ENCODE results near the gene SHB. TPM values are rescaled to one million over a fixed set of nuclear protein-coding genes. Genes with fewer than 3 reads are reported as not detected.

Gene SHB
- total RNA-seq, 3 donors from 2014 or later = 2.6 to 4.0 (median 3.4) TPM

GRCh38 chr9:38092656-38093055, 23.6 kb upstream of the SHB start:
- DNase-seq (no peak), ATAC-seq (no peak)
- H3K36me3 Mint-ChIP-seq (ENCODE audit: insufficient read depth) = no peaks in the 10 kb centered on the region
- H3K27me3 Mint-ChIP-seq (ENCODE audit: low read depth) = peaks cover 5% of the 10 kb centered on the region
- H3K4me1 Mint-ChIP-seq (ENCODE audit: low read depth) = no peaks in the 10 kb centered on the region
- H3K9me3 Mint-ChIP-seq = no peaks in the 10 kb centered on the region
- H3K4me3 Mint-ChIP-seq = no peak overlapping the region

- no peaks in the 10 kb centered on the region for H3K9me3 Mint-ChIP-seq
- no peak overlapping the region for H3K4me3 Mint-ChIP-seq
- no peak for DNase-seq
- H3K4me1 Mint-ChIP-seq (ENCODE audit: low read depth) = no peaks in the 10 kb centered on the region
- peaks cover 5% of the 10 kb centered on the region for H3K27me3 Mint-ChIP-seq (ENCODE audit: low read depth)
- no peaks in the 10 kb centered on the region for H3K36me3 Mint-ChIP-seq (ENCODE audit: insufficient read depth)
- ATAC-seq = no peak
These were observed 23.1 kb upstream of the SHB start for GRCh38 chr9:38092200-38092524.

GRCh38 chr9:38091310-38092199, 22.5 kb upstream of the SHB start:
- Mint-ChIP-seq H3K9me3 (no peaks in the 10 kb centered on the region), H3K36me3 (ENCODE audit: insufficient read depth) (no peaks in the 10 kb centered on the region), H3K4me1 (ENCODE audit: low read depth) (no peaks in the 10 kb centered on the region), H3K27me3 (ENCODE audit: low read depth) (peaks cover 5% of the 10 kb centered on the region), H3K4me3 (no peak overlapping the region)
- DNase-seq = no peak
- no peak for ATAC-seq

GRCh38 chr9:38090170-38090569, 21.1 kb upstream of the SHB start:
- DNase-seq = no peak

GRCh38 chr9:38089387-38090165, 20.5 kb upstream of the SHB start:
- DNase-seq (no peak), ATAC-seq (no peak)
- no peaks in the 10 kb centered on the region for H3K4me1 Mint-ChIP-seq (ENCODE audit: low read depth)
- no peaks in the 10 kb centered on the region for H3K9me3 Mint-ChIP-seq
- no peak overlapping the region for H3K4me3 Mint-ChIP-seq
- H3K36me3 Mint-ChIP-seq (ENCODE audit: insufficient read depth) = no peaks in the 10 kb centered on the region
- H3K27me3 Mint-ChIP-seq (ENCODE audit: low read depth) = peaks cover 9% of the 10 kb centered on the region

More at GRCh38 chr9:38090170-38090569, 21.1 kb upstream of the SHB start:
- no peak for ATAC-seq
- Mint-ChIP-seq H3K4me3 (no peak overlapping the region), H3K27me3 (ENCODE audit: low read depth) (peaks cover 9% of the 10 kb centered on the region), H3K36me3 (ENCODE audit: insufficient read depth) (no peaks in the 10 kb centered on the region), H3K9me3 (no peaks in the 10 kb centered on the region), H3K4me1 (ENCODE audit: low read depth) (no peaks in the 10 kb centered on the region)

- ATAC-seq = peak; percentile 66 to 72
- H3K27me3 Mint-ChIP-seq (ENCODE audit: low read depth) = peaks cover 9% of the 10 kb centered on the region
- no peaks in the 10 kb centered on the region for H3K36me3 Mint-ChIP-seq (ENCODE audit: insufficient read depth)
- peak; percentile 69 for DNase-seq
- H3K4me3 Mint-ChIP-seq = no peak overlapping the region
- no peaks in the 10 kb centered on the region for H3K4me1 Mint-ChIP-seq (ENCODE audit: low read depth)
- H3K9me3 Mint-ChIP-seq = no peaks in the 10 kb centered on the region
These were observed 19.2 kb upstream of the SHB start for GRCh38 chr9:38088006-38088925.

- no peaks in the 10 kb centered on the region for H3K9me3 Mint-ChIP-seq
- H3K4me1 Mint-ChIP-seq (ENCODE audit: low read depth) = no peaks in the 10 kb centered on the region
- H3K4me3 Mint-ChIP-seq = no peak overlapping the region
- no peaks in the 10 kb centered on the region for H3K36me3 Mint-ChIP-seq (ENCODE audit: insufficient read depth)
- no peak for DNase-seq
- no peak for ATAC-seq
- peaks cover 9% of the 10 kb centered on the region for H3K27me3 Mint-ChIP-seq (ENCODE audit: low read depth)
These were observed 17.5 kb upstream of the SHB start for GRCh38 chr9:38086496-38086895.

- ATAC-seq (no peak), DNase-seq (no peak)
- H3K4me1 Mint-ChIP-seq (ENCODE audit: low read depth) = no peaks in the 10 kb centered on the region
- no peak overlapping the region for H3K4me3 Mint-ChIP-seq
- no peaks in the 10 kb centered on the region for H3K36me3 Mint-ChIP-seq (ENCODE audit: insufficient read depth)
- peaks cover 17% of the 10 kb centered on the region for H3K27me3 Mint-ChIP-seq (ENCODE audit: low read depth)
- H3K9me3 Mint-ChIP-seq = no peaks in the 10 kb centered on the region
These were observed 16.3 kb upstream of the SHB start for GRCh38 chr9:38085308-38085707.

GRCh38 chr9:38084556-38084880, 15.5 kb upstream of the SHB start:
- Mint-ChIP-seq H3K4me3 (no peak overlapping the region), H3K27me3 (ENCODE audit: low read depth) (peaks cover 22% of the 10 kb centered on the region), H3K9me3 (no peaks in the 10 kb centered on the region), H3K36me3 (ENCODE audit: insufficient read depth) (no peaks in the 10 kb centered on the region), H3K4me1 (ENCODE audit: low read depth) (no peaks in the 10 kb centered on the region)
- DNase-seq (no peak), ATAC-seq (no peak)

GRCh38 chr9:38083858-38084555, 15.0 kb upstream of the SHB start:
- Mint-ChIP-seq H3K4me1 (ENCODE audit: low read depth) (no peaks in the 10 kb centered on the region), H3K36me3 (ENCODE audit: insufficient read depth) (no peaks in the 10 kb centered on the region), H3K4me3 (no peak overlapping the region), H3K9me3 (no peaks in the 10 kb centered on the region), H3K27me3 (ENCODE audit: low read depth) (peaks cover 27% of the 10 kb centered on the region)
- no peak for DNase-seq
- no peak for ATAC-seq

- Mint-ChIP-seq H3K4me3 (no peak overlapping the region), H3K4me1 (ENCODE audit: low read depth) (no peaks in the 10 kb centered on the region), H3K9me3 (no peaks in the 10 kb centered on the region), H3K36me3 (ENCODE audit: insufficient read depth) (no peaks in the 10 kb centered on the region), H3K27me3 (ENCODE audit: low read depth) (peaks cover 27% of the 10 kb centered on the region)
- no peak for DNase-seq
- ATAC-seq = no peak
These were observed 13.6 kb upstream of the SHB start for GRCh38 chr9:38082446-38083287.

- no peaks in the 10 kb centered on the region for H3K36me3 Mint-ChIP-seq (ENCODE audit: insufficient read depth)
- H3K4me3 Mint-ChIP-seq = no peak overlapping the region
- H3K9me3 Mint-ChIP-seq = no peaks in the 10 kb centered on the region
- ATAC-seq (no peak), DNase-seq (no peak)
- H3K4me1 Mint-ChIP-seq (ENCODE audit: low read depth) = peaks cover 3% of the 10 kb centered on the region
- peaks cover 31% of the 10 kb centered on the region for H3K27me3 Mint-ChIP-seq (ENCODE audit: low read depth)
These were observed 12.5 kb upstream of the SHB start for GRCh38 chr9:38081356-38082108.
